ENCODE data around the gene PLA2G2D.

GRCh38 chr1:20086800-20087199 is 32.5 kb downstream of the PLA2G2D start:
- TF ChIP-seq CTCF (IDR thresholded peaks at IDR 0.05): no peak
- TF ChIP-seq POLR2A (IDR thresholded peaks at IDR 0.05): no peak
